ENCODE data around the gene NOVA2.

DNA sequence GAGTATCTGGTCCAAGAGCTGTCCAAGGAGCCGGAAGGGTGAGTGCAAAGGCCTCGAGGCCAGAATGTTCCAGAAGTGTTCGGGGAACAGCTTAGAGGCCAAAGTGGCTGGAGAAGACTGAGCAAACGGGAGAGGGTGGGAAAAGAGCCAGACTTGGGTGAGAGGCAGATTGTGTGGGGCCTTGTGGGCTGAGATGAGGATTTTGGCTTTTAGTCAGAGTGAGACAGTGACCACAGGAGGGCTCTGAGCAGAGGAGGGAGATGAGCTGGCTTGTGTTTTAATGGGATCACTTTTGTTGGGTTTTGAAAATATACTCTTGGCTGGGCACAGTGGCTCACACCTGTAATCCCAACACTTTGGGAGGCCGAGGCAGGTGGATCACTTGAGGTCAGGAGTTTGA is 64.7 kb downstream of the NOVA2 start:
- TF ChIP-seq TEAD1 (CRISPR knock-in tag; IDR thresholded peaks at IDR 0.05) (no peak), SIX5 (IDR thresholded peaks at IDR 0.05; ENCODE audit: borderline replicate concordance in 1 of 2, insufficient read depth in 1 of 2, low read depth in 1 of 2, low read length in 2 of 2) (no peak), BHLHE40 (IDR thresholded peaks at IDR 0.05; ENCODE audit: low read length) (no peak), POLR2A (conservative IDR thresholded peaks at IDR 0.05) (no peak)
- TF ChIP-seq, protein P1, sequence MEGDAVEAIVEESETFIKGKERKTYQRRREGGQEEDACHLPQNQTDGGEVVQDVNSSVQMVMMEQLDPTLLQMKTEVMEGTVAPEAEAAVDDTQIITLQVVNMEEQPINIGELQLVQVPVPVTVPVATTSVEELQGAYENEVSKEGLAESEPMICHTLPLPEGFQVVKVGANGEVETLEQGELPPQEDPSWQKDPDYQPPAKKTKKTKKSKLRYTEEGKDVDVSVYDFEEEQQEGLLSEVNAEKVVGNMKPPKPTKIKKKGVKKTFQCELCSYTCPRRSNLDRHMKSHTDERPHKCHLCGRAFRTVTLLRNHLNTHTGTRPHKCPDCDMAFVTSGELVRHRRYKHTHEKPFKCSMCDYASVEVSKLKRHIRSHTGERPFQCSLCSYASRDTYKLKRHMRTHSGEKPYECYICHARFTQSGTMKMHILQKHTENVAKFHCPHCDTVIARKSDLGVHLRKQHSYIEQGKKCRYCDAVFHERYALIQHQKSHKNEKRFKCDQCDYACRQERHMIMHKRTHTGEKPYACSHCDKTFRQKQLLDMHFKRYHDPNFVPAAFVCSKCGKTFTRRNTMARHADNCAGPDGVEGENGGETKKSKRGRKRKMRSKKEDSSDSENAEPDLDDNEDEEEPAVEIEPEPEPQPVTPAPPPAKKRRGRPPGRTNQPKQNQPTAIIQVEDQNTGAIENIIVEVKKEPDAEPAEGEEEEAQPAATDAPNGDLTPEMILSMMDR (IDR thresholded peaks at IDR 0.05 in 2 of 3, conservative IDR thresholded peaks at IDR 0.05 in 1 of 3; ENCODE audit: insufficient read depth in 2 of 3, low read depth in 1 of 3, low read length in 3 of 3) = peak in 1 of 3 experiments; percentile 21; a peak in 1 of 6 replicates
- TF ChIP-seq, protein P2, sequence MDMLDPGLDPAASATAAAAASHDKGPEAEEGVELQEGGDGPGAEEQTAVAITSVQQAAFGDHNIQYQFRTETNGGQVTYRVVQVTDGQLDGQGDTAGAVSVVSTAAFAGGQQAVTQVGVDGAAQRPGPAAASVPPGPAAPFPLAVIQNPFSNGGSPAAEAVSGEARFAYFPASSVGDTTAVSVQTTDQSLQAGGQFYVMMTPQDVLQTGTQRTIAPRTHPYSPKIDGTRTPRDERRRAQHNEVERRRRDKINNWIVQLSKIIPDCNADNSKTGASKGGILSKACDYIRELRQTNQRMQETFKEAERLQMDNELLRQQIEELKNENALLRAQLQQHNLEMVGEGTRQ (CRISPR knock-in tag; IDR thresholded peaks at IDR 0.05) = no peak
- TF ChIP-seq, protein P3, sequence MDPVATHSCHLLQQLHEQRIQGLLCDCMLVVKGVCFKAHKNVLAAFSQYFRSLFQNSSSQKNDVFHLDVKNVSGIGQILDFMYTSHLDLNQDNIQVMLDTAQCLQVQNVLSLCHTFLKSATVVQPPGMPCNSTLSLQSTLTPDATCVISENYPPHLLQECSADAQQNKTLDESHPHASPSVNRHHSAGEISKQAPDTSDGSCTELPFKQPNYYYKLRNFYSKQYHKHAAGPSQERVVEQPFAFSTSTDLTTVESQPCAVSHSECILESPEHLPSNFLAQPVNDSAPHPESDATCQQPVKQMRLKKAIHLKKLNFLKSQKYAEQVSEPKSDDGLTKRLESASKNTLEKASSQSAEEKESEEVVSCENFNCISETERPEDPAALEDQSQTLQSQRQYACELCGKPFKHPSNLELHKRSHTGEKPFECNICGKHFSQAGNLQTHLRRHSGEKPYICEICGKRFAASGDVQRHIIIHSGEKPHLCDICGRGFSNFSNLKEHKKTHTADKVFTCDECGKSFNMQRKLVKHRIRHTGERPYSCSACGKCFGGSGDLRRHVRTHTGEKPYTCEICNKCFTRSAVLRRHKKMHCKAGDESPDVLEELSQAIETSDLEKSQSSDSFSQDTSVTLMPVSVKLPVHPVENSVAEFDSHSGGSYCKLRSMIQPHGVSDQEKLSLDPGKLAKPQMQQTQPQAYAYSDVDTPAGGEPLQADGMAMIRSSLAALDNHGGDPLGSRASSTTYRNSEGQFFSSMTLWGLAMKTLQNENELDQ (CRISPR knock-in tag; IDR thresholded peaks at IDR 0.05; ENCODE audit: borderline replicate concordance) = no peak
